MM.1S (cell line): ENCODE data around the gene ADCY5.

Experiments
- CTCF ChIP-seq: fragments of 300-600 bp; sonication (generic); IDR thresholded peaks from 2 replicates; pipeline ENCODE4 v1.5.1; 2016; ENCODE audit warnings: antibody characterized with exemption, low read length, mixed read lengths
- EZH2 ChIP-seq: fragments of 300-600 bp; sonication (generic); optimal IDR thresholded peaks from 2 replicates; pipeline ENCODE3; 2017; ENCODE audit warnings: low read depth, mild to moderate bottlenecking, antibody characterized with exemption, low read length, mixed read lengths

DNA sequence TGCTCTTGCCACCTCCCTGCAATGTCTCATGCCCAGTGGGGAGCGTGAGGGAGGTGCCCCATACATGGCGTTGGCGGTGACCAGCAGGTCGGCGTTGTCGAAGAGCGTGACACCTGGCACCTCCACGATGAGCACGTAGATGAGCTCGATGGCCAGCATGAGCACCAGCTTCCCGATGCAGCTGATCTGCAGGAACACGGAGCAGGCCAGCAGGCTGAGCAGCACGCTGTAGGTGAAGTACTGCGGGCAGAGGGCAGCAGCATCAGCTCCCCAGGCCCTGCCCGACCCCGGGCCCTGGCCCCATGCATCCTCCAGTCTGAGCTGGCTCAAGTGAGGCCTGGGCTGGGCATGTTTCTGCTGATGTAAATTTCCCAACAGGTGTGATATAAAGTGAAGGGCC, 148.8 kb downstream of the ADCY5 start:
- TF ChIP-seq CTCF: no peak
- TF ChIP-seq EZH2: no peak
